ENCODE measurements around the gene CENPT.
A peak's percentile ranks its signal among the peaks of the same experiment; 100 is the strongest.
"Not testable (repeated sequence)": the region's sequence is repeated elsewhere in the genome, so short reads cannot be mapped to it uniquely, and the experiment has no call there.

CENPT gene

DNA sequence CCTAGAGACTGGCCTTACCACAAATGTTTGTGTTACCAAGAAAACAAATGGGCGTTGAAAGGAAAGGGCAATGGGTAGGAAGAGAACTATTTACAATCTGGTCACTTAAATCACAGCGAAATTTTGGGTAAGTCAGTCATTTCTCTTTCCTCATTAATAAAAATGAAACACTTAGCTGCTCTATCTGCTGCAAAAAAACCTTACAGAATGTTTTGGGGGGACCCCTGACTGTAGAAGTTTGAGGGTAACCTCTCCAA lies 1.5 kb downstream of the CENPT start:
- DNase-seq (ENCODE audit: low spot score): no peak

GRCh38 chr16:67845291-67846062 lies 2.0 kb downstream of the CENPT start:
- DNase-seq (ENCODE audit: low spot score): no peak

GRCh38 chr16:67844497-67844896 lies 3.0 kb downstream of the CENPT start:
- no peak for DNase-seq (ENCODE audit: low spot score)

- no peak for DNase-seq (ENCODE audit: low spot score)
These were observed 4.1 kb downstream of the CENPT start for GRCh38 chr16:67843343-67843765.

DNA sequence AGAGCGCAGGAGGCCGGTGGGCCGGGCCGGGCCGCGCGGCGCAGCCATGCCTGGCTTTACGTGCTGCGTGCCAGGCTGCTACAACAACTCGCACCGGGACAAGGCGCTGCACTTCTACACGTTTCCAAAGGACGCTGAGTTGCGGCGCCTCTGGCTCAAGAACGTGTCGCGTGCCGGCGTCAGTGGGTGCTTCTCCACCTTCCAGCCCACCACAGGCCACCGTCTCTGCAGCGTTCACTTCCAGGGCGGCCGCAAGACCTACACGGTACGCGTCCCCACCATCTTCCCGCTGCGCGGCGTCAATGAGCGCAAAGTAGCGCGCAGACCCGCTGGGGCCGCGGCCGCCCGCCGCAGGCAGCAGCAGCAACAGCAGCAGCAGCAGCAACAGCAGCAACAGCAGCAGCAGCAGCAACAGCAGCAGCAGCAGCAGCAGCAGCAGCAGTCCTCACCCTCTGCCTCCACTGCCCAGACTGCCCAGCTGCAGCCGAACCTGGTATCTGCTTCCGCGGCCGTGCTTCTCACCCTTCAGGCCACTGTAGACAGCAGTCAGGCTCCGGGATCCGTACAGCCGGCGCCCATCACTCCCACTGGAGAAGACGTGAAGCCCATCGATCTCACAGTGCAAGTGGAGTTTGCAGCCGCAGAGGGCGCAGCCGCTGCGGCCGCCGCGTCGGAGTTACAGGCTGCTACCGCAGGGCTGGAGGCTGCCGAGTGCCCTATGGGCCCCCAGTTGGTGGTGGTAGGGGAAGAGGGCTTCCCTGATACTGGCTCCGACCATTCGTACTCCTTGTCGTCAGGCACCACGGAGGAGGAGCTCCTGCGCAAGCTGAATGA lies 4.8 kb downstream of the CENPT start:
- DNase-seq (ENCODE audit: low spot score): peak; percentile 48

DNA sequence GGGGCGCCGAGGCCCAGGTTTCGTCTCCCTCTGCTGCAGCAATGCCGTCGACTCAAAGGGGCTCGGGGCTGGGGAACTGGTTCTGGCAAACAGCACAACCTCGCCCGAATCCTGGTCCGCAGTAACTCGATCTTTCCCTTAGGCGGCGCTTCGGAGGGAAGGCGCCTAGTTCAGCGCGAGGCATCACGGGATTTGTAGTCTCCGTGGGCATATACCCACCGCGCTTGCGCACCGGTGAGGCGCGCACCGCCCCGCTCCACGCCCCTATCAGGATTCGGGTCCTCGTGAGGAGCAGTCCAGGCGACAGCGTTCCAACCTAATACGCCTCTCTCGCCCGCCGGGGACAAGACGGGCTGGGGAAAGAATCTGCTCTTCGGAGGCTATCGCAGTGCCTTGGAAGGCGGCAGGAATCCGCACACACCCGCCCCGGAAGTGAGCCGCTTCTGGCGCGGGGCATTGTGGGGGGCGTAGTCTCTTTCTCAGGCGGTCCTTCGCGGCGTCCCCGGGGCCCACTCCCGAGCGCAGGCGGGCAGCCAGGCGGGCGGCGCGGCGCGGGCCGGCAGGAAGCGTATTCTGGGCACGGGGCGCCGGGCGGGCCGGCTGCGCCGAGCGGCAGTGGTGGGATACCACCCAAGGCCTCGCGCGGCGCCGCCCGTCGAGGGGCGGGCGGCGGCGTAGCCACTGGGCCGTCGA lies 5.5 kb downstream of the CENPT start, which contains the start of gene THAP11:
THAP11 (plus strand) TSS at position 505 of the 693 bp plus-strand sequence. CDS start 235 bp downstream, outside the sequence.
- DNase-seq (ENCODE audit: low spot score): peak; percentile 88

DNA sequence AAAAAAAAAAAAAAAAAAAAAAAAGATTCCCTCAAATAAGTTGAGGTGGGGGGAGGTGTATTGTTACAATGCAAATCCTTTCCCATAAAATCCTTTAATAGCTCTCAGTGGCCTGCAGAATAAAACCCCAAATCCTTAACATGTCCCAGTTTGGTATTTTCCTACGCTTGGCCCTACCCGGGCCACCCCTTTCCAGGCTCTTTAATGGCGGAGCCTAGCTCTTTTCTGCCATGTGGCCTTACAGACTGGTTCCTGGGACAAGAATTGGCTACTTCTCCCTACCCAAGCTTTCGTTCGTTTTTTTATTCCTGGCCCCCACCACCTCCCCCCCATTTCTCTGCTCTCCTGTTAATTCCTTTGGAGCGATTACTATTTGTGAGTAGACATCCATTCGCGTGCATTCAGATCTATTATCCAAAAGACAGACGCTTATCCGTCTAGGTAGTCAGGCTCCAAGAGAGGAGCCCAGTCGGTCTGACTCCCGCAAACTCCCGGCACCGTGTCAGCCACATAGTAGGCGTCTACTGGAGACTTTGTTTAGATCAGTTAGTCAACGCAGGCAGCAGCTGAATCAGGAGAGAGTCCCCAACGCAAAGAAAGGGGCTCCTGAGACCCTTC lies 6.2 kb downstream of the CENPT start:
- DNase-seq (ENCODE audit: low spot score): no peak

DNA sequence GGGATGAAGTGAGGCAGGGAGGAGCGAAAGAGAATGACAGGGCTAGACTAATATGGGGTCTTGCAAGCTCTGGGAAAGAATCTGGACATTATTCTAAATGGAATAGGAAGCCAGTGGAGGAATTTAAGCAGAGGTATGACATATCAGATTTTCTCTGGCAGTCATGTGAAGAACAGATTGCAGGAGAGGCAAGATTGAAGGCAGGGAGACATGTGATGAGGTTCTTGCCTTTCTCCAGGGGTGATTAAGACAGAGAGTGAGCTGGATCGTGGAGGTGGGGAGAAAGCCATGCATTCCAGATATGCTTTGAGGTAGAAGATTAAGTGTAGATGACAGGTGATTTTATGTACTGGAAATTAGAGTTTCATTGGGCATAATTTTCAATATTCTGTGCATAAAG lies 9.7 kb downstream of the CENPT start:
- DNase-seq (ENCODE audit: low spot score): no peak

DNA sequence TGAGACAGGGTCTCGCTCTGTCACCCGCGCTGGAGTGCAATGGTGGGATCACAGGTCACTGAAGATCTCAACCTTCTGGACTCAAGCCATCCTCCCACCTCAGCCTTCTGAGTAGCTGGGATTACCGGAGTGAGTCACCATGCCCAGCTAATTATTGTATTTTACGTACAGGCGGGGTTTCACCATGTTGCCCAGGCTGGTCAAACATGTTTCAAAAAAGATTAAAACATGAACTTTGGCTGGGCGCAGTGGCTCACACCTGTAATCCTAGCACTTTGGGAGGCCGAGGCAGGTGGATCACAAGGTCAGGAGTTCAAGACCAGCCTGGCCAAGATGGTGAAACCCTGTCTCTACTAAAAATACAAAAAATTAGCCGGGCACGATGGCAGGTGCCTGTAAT lies 10.3 kb downstream of the CENPT start:
- DNase-seq (ENCODE audit: low spot score): not testable (repeated sequence)

DNA sequence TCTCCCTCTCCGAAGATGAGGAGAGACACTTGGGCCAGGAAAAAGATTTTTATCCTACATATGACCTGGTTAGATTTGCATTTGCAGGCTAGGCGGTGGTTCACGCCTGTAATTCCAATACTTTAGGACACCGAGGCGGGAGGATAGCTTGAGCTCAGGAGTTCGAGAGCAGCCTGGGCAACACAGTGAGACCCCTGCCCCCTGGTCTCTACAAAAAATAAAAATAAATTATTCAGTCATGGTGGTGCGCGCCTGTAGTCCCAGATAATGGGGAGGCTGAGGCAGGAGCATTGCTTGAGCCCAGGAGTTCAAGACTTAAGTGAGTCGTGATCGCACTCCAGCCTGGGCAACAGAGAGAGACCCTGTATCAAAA lies 13.3 kb downstream of the CENPT start:
- no peak for DNase-seq (ENCODE audit: low spot score)

- peak; percentile 95 for DNase-seq (ENCODE audit: low spot score)
These were observed 13.9 kb downstream of the CENPT start for GRCh38 chr16:67833415-67834241.

GRCh38 chr16:67833030-67833414 lies 14.5 kb downstream of the CENPT start:
- no peak for DNase-seq (ENCODE audit: low spot score)

GRCh38 chr16:67828651-67829050 lies 18.8 kb downstream of the CENPT start:
- no peak for DNase-seq (ENCODE audit: low spot score)

GRCh38 chr16:67825906-67826305 lies 21.6 kb downstream of the CENPT start:
- no peak for DNase-seq (ENCODE audit: low spot score)

DNA sequence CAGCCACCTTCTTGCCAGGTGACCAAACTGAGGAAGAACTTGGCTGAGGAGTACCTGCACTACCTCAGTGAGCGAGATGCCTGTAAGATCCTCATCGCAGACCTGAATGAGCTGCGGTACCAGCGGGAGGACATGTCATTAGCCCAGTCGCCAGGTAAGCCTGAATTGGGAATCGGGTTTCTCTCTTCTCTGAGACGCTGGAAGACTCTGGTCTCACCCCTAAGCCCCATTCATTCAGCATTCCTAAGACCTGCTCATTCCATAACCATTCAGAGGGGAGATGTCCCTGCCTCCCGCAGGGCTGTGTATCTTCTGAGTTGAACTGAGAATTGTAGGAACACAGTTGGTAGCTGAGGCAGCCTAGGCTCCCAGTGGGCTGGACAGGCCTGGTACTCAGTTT lies 22.4 kb downstream of the CENPT start:
- no peak for DNase-seq (ENCODE audit: low spot score)

- DNase-seq (ENCODE audit: low spot score): no peak
These were observed 25.0 kb downstream of the CENPT start for GRCh38 chr16:67822511-67822910.

GRCh38 chr16:67820608-67821259 lies 26.8 kb downstream of the CENPT start:
- DNase-seq (ENCODE audit: low spot score): no peak

DNA sequence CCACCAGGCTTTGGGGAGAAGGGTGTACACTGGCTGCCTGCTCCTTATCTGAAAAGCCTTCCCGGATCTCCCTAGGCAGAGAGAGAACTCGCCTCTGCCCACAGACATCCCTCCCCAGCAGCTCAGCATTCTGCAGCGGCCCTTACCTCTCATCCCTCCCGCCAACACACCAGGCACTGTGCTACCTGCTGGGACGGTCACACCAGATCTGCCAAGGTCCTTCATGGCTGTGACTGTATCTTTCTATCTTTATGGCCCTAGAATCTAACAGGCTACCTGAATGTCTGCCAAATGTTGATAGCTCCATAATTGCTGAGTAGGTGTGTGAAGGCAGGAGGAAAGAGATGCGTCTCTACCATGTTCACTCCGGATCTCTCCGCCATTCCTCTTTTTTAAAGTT lies 32.9 kb downstream of the CENPT start:
- DNase-seq (ENCODE audit: low spot score): no peak

DNA sequence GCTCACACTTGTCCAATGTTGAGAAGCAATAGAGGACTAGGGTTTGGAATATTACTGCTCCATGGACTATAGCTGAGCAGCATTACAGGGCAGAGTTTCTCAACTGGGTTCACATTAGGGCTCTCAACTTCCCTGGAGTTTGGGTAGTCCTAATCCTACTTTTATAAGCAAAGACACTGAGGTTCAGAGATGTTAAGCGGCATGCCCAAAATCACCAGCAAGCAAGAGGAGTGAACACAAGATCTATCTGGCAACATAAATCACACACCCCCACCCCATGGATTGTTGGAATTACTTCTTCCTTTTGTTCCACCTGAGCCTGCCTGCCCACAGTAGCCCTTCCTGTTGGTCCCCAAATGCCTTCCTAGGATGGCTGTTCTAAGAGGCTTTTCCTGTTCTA lies 35.6 kb downstream of the CENPT start:
- DNase-seq (ENCODE audit: low spot score): no peak

DNA sequence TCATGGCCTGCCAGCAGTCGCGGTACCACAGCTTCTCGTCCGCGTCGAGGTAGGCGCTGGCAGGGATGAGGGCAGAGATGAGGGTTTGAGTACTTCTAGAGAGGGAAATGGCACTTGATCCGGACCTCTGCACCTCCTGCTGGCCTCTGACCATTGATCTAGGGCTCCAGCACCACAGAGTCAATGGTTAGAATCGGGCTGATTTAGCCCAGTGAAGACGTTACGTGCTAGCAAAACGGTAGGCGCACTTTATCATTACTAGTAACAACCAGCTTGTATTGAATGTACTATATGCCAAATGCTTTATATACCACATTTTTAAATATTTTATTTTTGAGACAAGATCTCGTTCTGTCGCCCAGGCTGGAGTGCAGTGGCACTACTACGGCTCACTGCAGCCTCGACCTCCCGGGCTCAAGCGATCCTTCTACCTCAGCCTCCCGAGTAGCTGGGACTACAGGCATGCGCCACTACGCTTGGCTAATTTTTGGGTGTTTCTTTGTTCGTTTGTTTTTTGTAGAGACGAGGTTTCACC lies 40.3 kb downstream of the CENPT start:
- no peak for DNase-seq (ENCODE audit: low spot score)
